Endothelial cell of umbilical vein (primary cell): ENCODE data around the gene ZNF688. TPM values are rescaled to one million over a fixed set of nuclear protein-coding genes. Genes with fewer than 3 reads are reported as not detected.

Experiments used
- BruUV-seq: library from RNA; stranded (reverse); fragments of 400-500 nt; replicated peaks from 2 replicates; lab custom pipeline; 2021; lab: Mats Ljungman, UMichigan
- CTCF ChIA-PET: fragments of 300-600, 350-600 bp; sonication (Branson Sonifier 250); formaldehyde crosslinking; loops from one replicate; lab custom pipeline; 2021; ENCODE audit warnings: antibody characterized with exemption, inconsistent platforms; lab: Charles Lee
- POLR2A ChIA-PET: fragments of 300-600, 350-600 bp; sonication (Branson Sonifier 250); formaldehyde crosslinking; loops from one replicate; lab custom pipeline; 2021; ENCODE audit warnings: antibody characterized with exemption, inconsistent platforms; lab: Charles Lee
- DNase-seq: peaks from one replicate; pipeline ENCODE4 v3.0.0-alpha.2; 2011; ENCODE audit warnings: low read depth, low spot score
- FAIRE-seq: peaks from 2 replicates; lab custom pipeline; 2011; peaks lifted over from hg19 to GRCh38; lab: Jason Lieb, UNC
- H2AFZ ChIP-seq: 2 replicates; pipeline ENCODE4 v1.6.0; 2012; ENCODE audit warnings: low read depth, low read length, control low read depth, inconsistent platforms
- H3K27ac ChIP-seq: 2 replicates; pipeline ENCODE4 v1.5.1; 2011; ENCODE audit warnings: low read depth, mild to moderate bottlenecking, control low read depth, low read length, moderate library complexity; ENCODE audit not compliant: insufficient read depth
- H3K27me3 ChIP-seq, 2 experiments: 2 replicates each; pipeline versions ENCODE4 v1.6.0 to v1.6.1; 2011; ENCODE audit warnings: low read length in 2 of 2, mixed read lengths in 1 of 2; ENCODE audit not compliant: control insufficient read depth in 2 of 2, insufficient read depth in 2 of 2
- H3K36me3 ChIP-seq, 2 experiments: 2 replicates in 1 of 2; 3 replicates in 1 of 2; pipeline ENCODE4 v1.5.1; 2011; ENCODE audit warnings: low read length in 2 of 2, mild to moderate bottlenecking in 1 of 2, moderate library complexity in 1 of 2; ENCODE audit not compliant: control insufficient read depth in 2 of 2, insufficient read depth in 2 of 2; ENCODE audit errors: extremely low read depth in 1 of 2
- H3K4me1 ChIP-seq: 3 replicates; pipeline ENCODE4 v1.5.1; 2011; ENCODE audit warnings: mild to moderate bottlenecking, low read length; ENCODE audit not compliant: control insufficient read depth, insufficient read depth; ENCODE audit errors: extremely low read depth
- H3K4me2 ChIP-seq: 2 replicates; pipeline ENCODE4 v1.6.1; 2011; ENCODE audit warnings: low read length, control low read depth, mixed read lengths; ENCODE audit not compliant: insufficient read depth
- H3K4me3 ChIP-seq, 3 experiments: fragments of 200-600 bp in 1 of 3; sonication (generic), shearing (Covaris generic) in 1 of 3; replicated peaks in 1 of 3; 2 replicates each; pipeline ENCODE4 v1.5.1; 2011 to 2016; ENCODE audit warnings: control low read depth in 3 of 3, low read length in 3 of 3, mild to moderate bottlenecking in 2 of 3, inconsistent platforms in 1 of 3, low read depth in 1 of 3, moderate library complexity in 1 of 3; ENCODE audit not compliant: insufficient read depth in 1 of 3
- H3K79me2 ChIP-seq: 2 replicates; pipeline ENCODE4 v1.6.0; 2012; ENCODE audit warnings: low read length, inconsistent platforms; ENCODE audit not compliant: control insufficient read depth, insufficient read depth
- H3K9ac ChIP-seq: replicated peaks from 2 replicates; pipeline ENCODE3; 2011; ENCODE audit warnings: low read length, control low read depth; ENCODE audit not compliant: insufficient read depth; ENCODE audit errors: extremely low read depth
- H3K9me1 ChIP-seq: replicated peaks from 3 replicates; pipeline ENCODE4 v1.6.0; 2011; ENCODE audit warnings: mild to moderate bottlenecking, low read length; ENCODE audit not compliant: control insufficient read depth, insufficient read depth; ENCODE audit errors: extremely low read depth
- H3K9me3 ChIP-seq: replicated peaks from 2 replicates; pipeline ENCODE4 v1.5.1; 2012; ENCODE audit warnings: low read length, inconsistent platforms; ENCODE audit not compliant: control insufficient read depth, insufficient read depth
- H4K20me1 ChIP-seq: replicated peaks from 2 replicates; pipeline ENCODE3; 2011; ENCODE audit warnings: mild to moderate bottlenecking, low read length; ENCODE audit not compliant: control insufficient read depth, insufficient read depth; ENCODE audit errors: extremely low read depth
- EZH2 ChIP-seq: IDR thresholded peaks from 2 replicates; pipeline ENCODE4 v1.6.1; 2012; ENCODE audit warnings: borderline replicate concordance, low read depth, mild to moderate bottlenecking, moderate library complexity, low read length, inconsistent platforms; ENCODE audit not compliant: severe bottlenecking
- FOS ChIP-seq: IDR thresholded peaks from 2 replicates; pipeline ENCODE4 v1.6.1; 2011; ENCODE audit warnings: mild to moderate bottlenecking, low read length, moderate library complexity, borderline replicate concordance; ENCODE audit not compliant: insufficient read depth
- GATA2 ChIP-seq: IDR thresholded peaks from 2 replicates; pipeline ENCODE4 v1.7.0; 2011; ENCODE audit warnings: low read depth, mild to moderate bottlenecking, moderate library complexity, mixed read lengths, low read length; ENCODE audit not compliant: insufficient read length, insufficient read depth
- JUN ChIP-seq: IDR thresholded peaks from 2 replicates; pipeline ENCODE4 v1.6.1; 2011; ENCODE audit warnings: borderline replicate concordance, low read depth; ENCODE audit not compliant: insufficient read length, insufficient read depth
- MYC ChIP-seq: IDR thresholded peaks from one replicate; pipeline ENCODE4 v1.6.1; 2011; ENCODE audit warnings: mild to moderate bottlenecking, low read depth, low read length
- POLR2A ChIP-seq: IDR thresholded peaks from 2 replicates; pipeline ENCODE4 v1.6.1; 2012; ENCODE audit warnings: low read depth, mild to moderate bottlenecking, control low read depth, low read length
- POLR2AphosphoS5 ChIP-seq: IDR thresholded peaks from 2 replicates; pipeline ENCODE4 v1.6.1; 2012; ENCODE audit warnings: low read depth, mild to moderate bottlenecking, control low read depth, low read length, moderate library complexity; ENCODE audit not compliant: insufficient read depth
- dilution Hi-C: fragments of 300-500 bp; cut with MboI; formaldehyde crosslinking; loops from one replicate; pipeline ENCODE4 v1.15.0; 2019; ENCODE audit warnings: low sequenced_read_pairs; ENCODE audit not compliant: extremely low pct_ligation_motif_present
- intact Hi-C: fragments of 100-400 bp; cut with micrococcal nuclease; formaldehyde crosslinking; loops from one replicate; pipeline ENCODE4 v1.10.0; 2022
- polyA plus RNA-seq, 4 experiments: library from polyadenylated mRNA; depleted of rRNA in 3 of 4; stranded (reverse) in 3 of 4; unstranded in 1 of 4; fragments of >200 nt; gene quantifications; 2 replicates each; pipeline versions ENCODE4 v1.2.1 to v1.2.3, GENCODE V29; 2011 to 2012; ENCODE audit warnings: missing spikeins in 1 of 4
- total RNA-seq: library from RNA; stranded (reverse); gene quantifications from 2 replicates; pipeline ENCODE4 v1.2.3, GENCODE V29; 2021
- TF ChIP-seq, protein P1 (sequence below), 2 donors: IDR thresholded peaks; 1 replicate in 1 of 2; 2 replicates in 1 of 2; pipeline ENCODE4 v1.5.1; 2011; ENCODE audit warnings: low read length in 2 of 2, mild to moderate bottlenecking in 2 of 2, moderate library complexity in 2 of 2, control low read depth in 1 of 2, inconsistent platforms in 1 of 2, low read depth in 1 of 2; ENCODE audit not compliant: insufficient read depth in 1 of 2; ENCODE audit errors: extremely low read depth in 1 of 2
- TF ChIP-seq, protein P2 (sequence below): IDR thresholded peaks from 2 replicates; pipeline ENCODE4 v1.6.1; 2011; ENCODE audit not compliant: insufficient read depth, insufficient read length

The ZNF688 gene
- total and polyA plus RNA-seq, 2 donors (not counting 3 experiments of a cell fraction or from before 2014, with no cell fraction given): 5.4 to 10.9 TPM

DNA sequence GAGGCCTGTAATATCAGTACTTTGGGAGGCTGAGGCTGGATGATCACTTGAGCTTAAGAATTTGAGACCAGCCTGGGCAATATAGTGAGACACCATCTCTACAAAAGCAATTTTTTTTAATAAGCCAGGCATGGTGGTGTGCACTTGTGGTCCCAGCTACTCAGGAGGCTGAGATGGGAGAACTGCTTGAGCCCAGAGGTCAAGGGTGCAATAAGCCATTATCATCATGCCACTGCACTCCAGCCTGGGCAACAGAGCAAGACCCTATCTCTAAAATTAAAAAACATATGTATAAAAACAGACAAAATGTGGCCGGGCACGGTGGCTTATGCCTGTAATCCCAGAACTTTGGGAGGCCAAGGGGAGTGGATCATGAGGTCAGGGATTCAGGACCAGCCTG, 17.1 kb upstream of the ZNF688 start:
- H2AFZ ChIP-seq: no peak overlapping the region
- no peak overlapping the region for H3K4me2 ChIP-seq
- H3K27me3 ChIP-seq: no peaks in the 10 kb centered on the region
- H3K9me1 ChIP-seq: no peaks in the 10 kb centered on the region
- no peaks in the 10 kb centered on the region for H3K9me3 ChIP-seq
- H3K9ac ChIP-seq: no peak overlapping the region
- no TSS peak for BruUV-seq
- peaks cover 7% of the 10 kb centered on the region for H3K4me1 ChIP-seq
- H3K36me3 ChIP-seq: no peaks in the 10 kb centered on the region
- FAIRE-seq: no peak
- H4K20me1 ChIP-seq: no peaks in the 10 kb centered on the region
- H3K79me2 ChIP-seq: peaks cover 18% of the 10 kb centered on the region
- intact Hi-C loops: no loop called here
- no peak overlapping the region for H3K4me3 ChIP-seq
- POLR2A ChIA-PET: no interaction called here
- H3K27ac ChIP-seq: no peak overlapping the region
- no peak for DNase-seq
- CTCF ChIA-PET: interaction anchor here (5.2 kb wide), 1 partner anchor 9 kb away, joined by 20 read pairs; no protein-coding TSS in a partner anchor
- dilution Hi-C loops: no loop called here
- TF ChIP-seq GATA2 (no peak), JUN (no peak), MYC (no peak), POLR2AphosphoS5 (no peak), FOS (no peak), EZH2 (no peak), POLR2A (no peak)
- TF ChIP-seq, protein P1, sequence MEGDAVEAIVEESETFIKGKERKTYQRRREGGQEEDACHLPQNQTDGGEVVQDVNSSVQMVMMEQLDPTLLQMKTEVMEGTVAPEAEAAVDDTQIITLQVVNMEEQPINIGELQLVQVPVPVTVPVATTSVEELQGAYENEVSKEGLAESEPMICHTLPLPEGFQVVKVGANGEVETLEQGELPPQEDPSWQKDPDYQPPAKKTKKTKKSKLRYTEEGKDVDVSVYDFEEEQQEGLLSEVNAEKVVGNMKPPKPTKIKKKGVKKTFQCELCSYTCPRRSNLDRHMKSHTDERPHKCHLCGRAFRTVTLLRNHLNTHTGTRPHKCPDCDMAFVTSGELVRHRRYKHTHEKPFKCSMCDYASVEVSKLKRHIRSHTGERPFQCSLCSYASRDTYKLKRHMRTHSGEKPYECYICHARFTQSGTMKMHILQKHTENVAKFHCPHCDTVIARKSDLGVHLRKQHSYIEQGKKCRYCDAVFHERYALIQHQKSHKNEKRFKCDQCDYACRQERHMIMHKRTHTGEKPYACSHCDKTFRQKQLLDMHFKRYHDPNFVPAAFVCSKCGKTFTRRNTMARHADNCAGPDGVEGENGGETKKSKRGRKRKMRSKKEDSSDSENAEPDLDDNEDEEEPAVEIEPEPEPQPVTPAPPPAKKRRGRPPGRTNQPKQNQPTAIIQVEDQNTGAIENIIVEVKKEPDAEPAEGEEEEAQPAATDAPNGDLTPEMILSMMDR (IDR thresholded peaks at IDR 0.05; ENCODE audit: extremely low read depth in 1 of 2, insufficient read depth in 1 of 2, low read depth in 1 of 2, low read length in 2 of 2): no peak
- TF ChIP-seq, protein P2, sequence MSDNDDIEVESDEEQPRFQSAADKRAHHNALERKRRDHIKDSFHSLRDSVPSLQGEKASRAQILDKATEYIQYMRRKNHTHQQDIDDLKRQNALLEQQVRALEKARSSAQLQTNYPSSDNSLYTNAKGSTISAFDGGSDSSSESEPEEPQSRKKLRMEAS: no peak
